ENCODE results near the gene GCN1. TPM values are rescaled to one million over a fixed set of nuclear protein-coding genes. Genes with fewer than 3 reads are reported as not detected.

GCN1 gene
- total and polyA plus RNA-seq, 2 experiments from 2014 or later: 28.2 to 197 TPM

DNA sequence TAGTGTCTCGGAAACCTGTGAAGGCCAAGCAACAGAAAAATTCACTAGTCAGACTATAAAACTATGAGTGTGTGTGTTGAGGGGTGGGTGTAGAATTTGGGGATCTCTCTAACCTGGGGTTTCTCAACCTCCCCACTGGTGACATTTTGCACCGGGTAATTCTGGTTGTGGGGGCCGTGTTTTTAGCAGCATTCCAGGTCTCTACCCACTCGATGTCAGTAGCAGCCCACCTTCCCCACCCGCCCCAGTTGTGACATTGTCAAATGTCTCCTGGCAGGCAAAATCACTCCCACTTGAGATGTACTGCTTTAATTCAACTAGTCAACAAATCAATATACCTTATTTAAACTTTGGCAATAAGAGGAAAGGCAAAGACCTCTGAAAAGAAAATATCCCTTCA is 4.1 kb downstream of the GCN1 start:
- H3K79me2 ChIP-seq: peaks cover 80% of the 10 kb centered on the region
- peaks cover 15% of the 10 kb centered on the region for H3K4me1 ChIP-seq (ENCODE audit: insufficient read depth)
- no peaks in the 10 kb centered on the region for H3K9me2 ChIP-seq (replicated peaks; ENCODE audit: insufficient read depth)
- no peak for DNase-seq (ENCODE audit: low spot score)
- H3K4me2 ChIP-seq: no peak overlapping the region
- H3K27ac ChIP-seq: no peak overlapping the region
- H3K36me3 ChIP-seq (replicated peaks; ENCODE audit: insufficient read depth, low read depth): no peaks in the 10 kb centered on the region
- TF ChIP-seq CTCF (IDR thresholded peaks at IDR 0.05; ENCODE audit: poor library complexity): no peak
- WGBS (ENCODE audit: low lambda C conversion rate, missing lambda C conversion rate): 97% methylated on average over 5 of the region's 5 CpGs
- no peaks in the 10 kb centered on the region for H3K9me3 ChIP-seq (ENCODE audit: low read depth)
- H2AFZ ChIP-seq: no peak overlapping the region
- no peak overlapping the region for H3K4me3 ChIP-seq
- peaks cover 16% of the 10 kb centered on the region for H4K20me1 ChIP-seq (ENCODE audit: insufficient read depth, poor library complexity, severe bottlenecking)
- H3K27me3 ChIP-seq: no peaks in the 10 kb centered on the region

DNA sequence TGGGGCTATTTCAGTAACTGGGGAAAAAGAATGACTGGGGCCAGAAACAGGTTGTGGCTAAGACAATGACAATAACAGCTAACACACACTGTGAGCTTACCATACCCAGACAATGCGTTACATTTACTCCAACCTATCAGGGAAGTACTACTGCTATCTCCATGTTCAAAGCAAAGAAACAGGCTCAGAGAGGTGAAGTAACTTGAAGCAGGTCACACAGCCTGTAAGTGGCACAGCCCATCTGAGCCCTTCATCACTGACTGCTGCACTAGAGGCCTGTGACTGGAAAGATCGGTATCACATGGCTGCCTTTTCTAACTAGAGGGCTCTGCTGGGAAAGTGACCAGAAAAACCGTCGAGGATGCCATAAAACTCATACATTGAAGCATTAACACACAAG is 7.9 kb downstream of the GCN1 start:
- Histone ChIP-seq H3K27me3 (no peaks in the 10 kb centered on the region), H3K4me2 (no peak overlapping the region), H2AFZ (no peak overlapping the region), H3K4me3 (no peak overlapping the region), H4K20me1 (ENCODE audit: insufficient read depth, poor library complexity, severe bottlenecking) (peaks cover 7% of the 10 kb centered on the region), H3K4me1 (ENCODE audit: insufficient read depth) (no peaks in the 10 kb centered on the region), H3K79me2 (peaks cover 60% of the 10 kb centered on the region), H3K27ac (no peak overlapping the region), H3K9me2 (replicated peaks; ENCODE audit: insufficient read depth) (no peaks in the 10 kb centered on the region), H3K9me3 (ENCODE audit: low read depth) (no peaks in the 10 kb centered on the region), H3K36me3 (replicated peaks; ENCODE audit: insufficient read depth, low read depth) (no peaks in the 10 kb centered on the region)
- TF ChIP-seq CTCF (IDR thresholded peaks at IDR 0.05; ENCODE audit: poor library complexity): no peak
- no peak for TF ChIP-seq EZH2 (IDR thresholded peaks at IDR 0.05; ENCODE audit: borderline replicate concordance)
- TF ChIP-seq EZH2phosphoT487 (IDR thresholded peaks at IDR 0.05; ENCODE audit: low read depth, severe bottlenecking, unreplicated experiment): no peak
- WGBS (ENCODE audit: low lambda C conversion rate, missing lambda C conversion rate): 92% methylated on average over 4 of the region's 4 CpGs
- no peak for DNase-seq (ENCODE audit: low spot score)

DNA sequence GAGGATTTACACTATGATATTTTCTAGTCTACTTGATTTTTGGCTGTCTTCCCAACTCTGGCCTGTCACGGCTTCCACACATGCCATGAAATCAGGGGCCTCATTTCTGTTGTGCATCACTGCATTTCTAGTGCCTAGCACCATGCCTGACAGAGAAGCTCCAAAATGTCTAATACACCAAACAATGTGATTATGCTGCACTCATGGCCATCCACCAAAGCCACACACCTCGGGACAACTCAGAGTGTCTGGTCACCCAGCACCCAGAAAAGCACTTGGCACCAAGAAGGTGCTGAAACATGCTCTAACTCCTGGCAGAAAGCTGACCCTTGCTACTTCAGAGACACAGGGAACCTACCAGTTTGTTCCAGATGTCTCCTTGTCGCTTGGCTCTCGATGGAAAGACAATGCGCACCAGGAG is 11.3 kb downstream of the GCN1 start:
- H3K36me3 ChIP-seq (replicated peaks; ENCODE audit: insufficient read depth, low read depth): no peaks in the 10 kb centered on the region

More for the DNA sequence above, 11.3 kb downstream of the GCN1 start:
- Histone ChIP-seq H3K9me2 (replicated peaks; ENCODE audit: insufficient read depth) (no peaks in the 10 kb centered on the region), H4K20me1 (ENCODE audit: insufficient read depth, poor library complexity, severe bottlenecking) (no peaks in the 10 kb centered on the region), H2AFZ (no peak overlapping the region), H3K4me3 (no peak overlapping the region), H3K27ac (no peak overlapping the region), H3K9me3 (ENCODE audit: low read depth) (no peaks in the 10 kb centered on the region), H3K4me1 (ENCODE audit: insufficient read depth) (no peaks in the 10 kb centered on the region), H3K27me3 (no peaks in the 10 kb centered on the region), H3K4me2 (no peak overlapping the region), H3K79me2 (peaks cover 44% of the 10 kb centered on the region)
- TF ChIP-seq EZH2phosphoT487 (IDR thresholded peaks at IDR 0.05; ENCODE audit: low read depth, severe bottlenecking, unreplicated experiment) (no peak), EZH2 (IDR thresholded peaks at IDR 0.05; ENCODE audit: borderline replicate concordance) (no peak), CTCF (IDR thresholded peaks at IDR 0.05; ENCODE audit: poor library complexity) (no peak)
- DNase-seq (ENCODE audit: low spot score): no peak
- WGBS (ENCODE audit: low lambda C conversion rate, missing lambda C conversion rate): 93% methylated on average over 5 of the region's 5 CpGs
